Lung microvascular endothelial cell (primary cell): ENCODE measurements around the gene ABCA3. TPM values are rescaled to one million over a fixed set of nuclear protein-coding genes. Genes with fewer than 3 reads are reported as not detected.
A peak's percentile ranks its signal among the peaks of the same experiment; 100 is the strongest.
"Not testable (repeated sequence)": the region's sequence is repeated elsewhere in the genome, so short reads cannot be mapped to it uniquely, and the experiment has no call there.

ENCODE experiments used
- DNase-seq, 2 donors: peaks; one replicate each; pipeline versions ENCODE4 v3.0.0 to v3.0.0-alpha.2; 2010; ENCODE audit warnings: low read depth in 2 of 2
- total RNA-seq: library from RNA; depleted of rRNA; stranded (reverse); fragments of >200 nt; gene quantifications from 2 replicates; pipeline ENCODE4 v1.2.1, GENCODE V29; 2014

Gene ABCA3
- total RNA-seq, 1 donor from 2014 or later: 30.2 TPM

- no peak for DNase-seq
These were observed 82.8 kb downstream of the ABCA3 start for GRCh38 chr16:2257726-2258125.

DNA sequence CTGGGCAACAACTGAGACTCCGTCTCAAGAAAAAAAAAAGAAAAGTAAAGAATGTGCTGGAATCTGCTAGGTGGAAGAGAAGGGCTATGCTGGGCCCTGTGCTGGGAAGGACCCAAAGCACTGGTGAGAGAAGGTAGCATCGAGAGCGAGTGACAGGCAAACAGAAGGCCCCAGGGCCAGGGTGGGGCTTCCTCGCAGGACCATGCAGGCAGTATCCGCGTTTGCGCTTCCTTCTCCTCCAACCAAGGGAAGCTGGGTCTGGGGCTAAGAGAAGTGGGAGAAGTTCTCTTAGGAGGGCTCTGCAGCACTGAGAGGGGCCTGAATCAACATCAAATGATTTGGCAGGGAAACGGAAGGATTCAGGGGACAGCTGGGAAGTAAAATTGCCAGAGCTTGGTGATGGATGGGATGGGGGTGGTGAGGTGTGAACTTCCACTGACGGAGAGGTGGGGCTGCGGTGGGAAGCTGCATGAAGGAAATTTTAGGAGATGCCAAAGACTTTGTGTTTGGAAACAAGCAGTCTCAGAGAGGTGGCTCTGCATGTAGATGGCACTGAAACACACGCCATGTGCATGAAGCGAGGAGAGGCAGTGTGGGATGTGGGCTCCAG, 83.9 kb downstream of the ABCA3 start:
- DNase-seq: no peak

DNA sequence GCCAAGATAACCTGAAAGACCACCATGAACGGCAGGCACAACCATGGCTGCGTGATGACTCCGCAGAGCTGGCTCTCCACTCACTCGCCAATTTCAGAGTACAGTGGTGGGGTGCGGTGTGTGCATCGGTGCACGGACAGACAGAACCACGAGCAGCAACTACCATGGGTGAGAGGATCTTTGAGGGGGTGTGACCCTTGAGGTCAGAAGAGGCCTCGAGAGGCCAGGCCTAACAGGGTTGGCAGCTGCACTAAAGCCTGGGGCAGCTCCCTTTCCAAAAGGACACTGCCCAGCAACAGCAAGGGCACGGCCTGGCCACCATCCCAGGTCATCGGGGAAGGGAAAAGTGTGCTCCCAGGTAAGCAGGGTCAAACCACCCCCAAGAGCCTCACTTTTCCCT, 87.2 kb downstream of the ABCA3 start:
- DNase-seq: no peak

- DNase-seq: no peak
These were observed 87.8 kb downstream of the ABCA3 start for GRCh38 chr16:2252806-2253148.

- DNase-seq: peak; percentile 90 to 94
These were observed 89.0 kb downstream of the ABCA3 start, which contains the start of gene ECI1 for GRCh38 chr16:2251296-2252111. Gene ECI1 (minus strand): TSS chr16:2251587. CDS start chr16:2251566, 21 bp downstream.

GRCh38 chr16:2250652-2251295, 89.8 kb downstream of the ABCA3 start:
- DNase-seq: peak; percentile 28 to 48

GRCh38 chr16:2246301-2246885, 94.1 kb downstream of the ABCA3 start:
- no peak for DNase-seq

DNA sequence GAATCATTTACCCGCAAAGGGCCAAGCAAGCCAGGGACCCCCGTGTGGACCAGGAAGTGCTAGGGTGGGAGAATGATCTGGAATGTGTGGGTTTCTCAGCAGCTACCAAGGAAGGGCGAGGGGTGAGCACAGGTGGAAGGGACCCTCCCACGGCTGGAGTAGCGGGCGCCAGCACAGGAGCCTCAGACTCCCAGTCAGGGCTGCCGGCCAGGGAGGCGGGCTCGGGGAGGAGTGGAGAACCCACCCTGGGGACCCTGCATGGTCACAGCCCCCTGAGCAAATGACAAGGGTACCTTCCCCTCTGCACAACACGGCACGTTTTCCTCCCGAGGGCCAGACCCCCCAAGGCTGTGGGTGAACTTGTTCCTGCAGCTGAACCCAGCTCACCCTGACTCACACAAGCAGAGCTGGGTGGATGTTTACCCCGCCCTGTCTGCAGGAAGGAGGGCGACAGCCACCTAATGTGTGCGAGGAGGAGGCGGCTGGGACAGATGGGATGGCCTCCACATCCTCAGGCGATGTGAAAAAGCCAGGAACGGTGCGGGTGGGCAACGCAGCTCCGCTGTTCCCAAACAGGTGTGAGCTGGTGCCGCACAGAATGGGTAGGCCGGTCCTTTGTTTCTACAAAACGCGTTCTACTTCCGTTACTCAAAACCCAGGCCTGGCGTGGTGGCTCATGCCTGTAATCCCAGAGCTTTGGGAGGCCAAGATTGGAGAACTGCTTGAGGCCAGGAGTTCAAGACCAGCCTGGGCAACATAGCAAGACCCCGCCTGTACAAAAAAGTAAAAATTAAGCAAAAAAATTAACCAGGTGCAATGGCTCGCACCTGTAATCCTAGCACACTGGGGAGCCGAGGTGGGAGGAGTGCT, 95.4 kb downstream of the ABCA3 start:
- DNase-seq: no peak

- no peak for DNase-seq
These were observed 96.2 kb downstream of the ABCA3 start for GRCh38 chr16:2244301-2244700.

GRCh38 chr16:2243781-2244180, 96.7 kb downstream of the ABCA3 start:
- no peak for DNase-seq

DNA sequence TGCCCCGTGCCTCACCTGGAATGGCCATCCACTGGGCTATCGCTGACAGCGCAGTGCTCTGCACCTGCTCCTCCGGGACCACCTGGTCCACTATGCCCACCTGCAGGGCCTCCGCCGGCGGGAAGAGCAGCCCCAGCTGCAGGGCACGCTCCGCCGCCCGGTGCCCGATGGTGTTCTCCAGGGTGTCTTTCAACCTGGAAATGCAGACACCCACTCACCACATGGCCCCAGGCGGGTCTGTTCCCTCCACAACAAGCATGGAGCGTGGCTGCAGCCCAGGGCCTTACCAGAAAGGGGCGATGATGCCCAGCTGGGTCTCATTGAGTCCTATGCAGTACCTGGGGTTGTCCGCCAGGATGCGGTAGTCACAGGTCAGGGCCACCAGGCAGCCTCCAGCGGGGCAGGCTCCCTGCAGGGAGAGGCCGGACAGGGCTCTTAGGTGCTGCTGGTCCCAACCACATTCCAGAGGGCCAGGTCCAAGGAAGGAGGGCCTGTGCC, 97.4 kb downstream of the ABCA3 start:
- DNase-seq: no peak

DNA sequence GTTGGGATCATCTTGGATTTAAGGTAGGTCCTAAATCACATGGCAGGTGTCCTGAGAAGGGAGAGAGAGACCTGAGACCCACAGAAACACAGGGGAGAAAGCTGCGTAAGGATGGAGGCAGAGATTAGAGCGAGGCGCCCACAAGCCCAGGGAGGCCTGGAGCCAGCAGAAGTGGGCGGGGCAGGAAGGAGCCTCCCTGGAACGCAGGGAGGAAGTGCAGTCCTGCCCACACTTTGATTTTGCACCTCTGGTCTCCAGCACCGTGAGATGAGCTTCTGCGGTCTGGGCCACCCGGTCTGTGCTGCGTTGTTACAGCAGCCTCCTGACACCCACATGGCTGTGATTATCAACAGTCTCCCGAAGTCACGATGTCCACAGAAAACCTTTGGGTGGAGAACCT, 97.9 kb downstream of the ABCA3 start:
- DNase-seq: no peak

DNA sequence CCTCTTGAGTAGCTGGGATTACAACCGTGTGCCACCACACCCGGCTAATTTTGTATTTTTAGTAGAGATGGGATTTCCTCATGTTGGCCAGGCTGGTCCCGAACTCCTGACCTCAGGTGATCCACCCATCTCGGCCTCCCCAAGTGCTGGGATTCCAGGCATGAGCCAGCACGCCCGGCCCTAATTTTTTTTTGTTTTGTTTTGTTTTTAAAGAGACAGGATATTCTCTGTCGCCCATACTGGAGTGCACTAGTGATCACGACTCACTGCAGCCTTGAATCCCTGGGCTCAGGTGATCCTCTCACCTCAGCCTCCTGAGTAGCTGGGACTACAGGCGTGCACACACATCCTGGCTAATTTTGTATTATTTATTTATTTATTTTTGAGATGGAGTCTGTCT, 100.2 kb downstream of the ABCA3 start:
- not testable (repeated sequence) for DNase-seq

DNA sequence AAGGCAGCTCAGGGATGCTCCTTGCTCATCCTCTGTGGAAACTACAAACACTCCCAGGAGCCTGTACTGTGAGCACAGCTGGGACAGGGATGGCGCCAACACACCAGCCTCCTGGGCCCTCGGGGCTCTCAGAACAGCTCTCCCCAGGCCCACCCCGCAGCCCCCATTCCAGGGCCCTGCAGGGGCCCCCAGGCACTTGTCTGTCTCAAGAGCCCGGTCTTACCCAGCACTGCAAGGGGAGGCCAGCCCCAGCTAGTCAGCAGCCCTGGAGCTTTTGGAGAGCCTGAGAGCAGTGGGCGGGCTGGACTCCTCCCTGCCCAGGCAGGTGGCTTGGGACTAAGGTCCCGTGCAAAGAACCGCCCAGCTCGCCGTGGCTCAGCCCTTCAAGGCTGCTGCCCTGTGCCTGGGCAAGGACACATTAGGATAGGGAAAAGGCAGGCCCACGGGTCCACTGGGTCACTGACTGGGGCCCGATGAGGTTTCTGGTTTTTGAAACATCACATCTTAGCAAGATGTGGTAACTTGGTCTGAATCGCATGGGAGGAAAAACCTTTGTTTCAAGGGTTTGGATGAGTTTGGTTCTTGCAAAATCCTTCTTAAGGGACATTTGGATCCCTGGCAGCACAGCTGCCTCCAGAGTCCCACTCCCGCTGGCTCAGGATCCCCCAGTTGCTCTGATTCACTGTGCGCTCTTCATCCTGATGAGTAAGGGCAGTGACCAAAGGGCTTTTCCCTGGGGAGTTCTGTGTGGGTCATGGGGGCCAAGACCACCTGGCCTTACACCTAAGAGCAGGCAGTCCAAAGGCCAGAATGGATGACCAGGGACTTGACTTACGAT, 101.5 kb downstream of the ABCA3 start:
- no peak for DNase-seq

- no peak for DNase-seq
These were observed 102.2 kb downstream of the ABCA3 start for GRCh38 chr16:2238150-2238837.

GRCh38 chr16:2237493-2238149, 102.9 kb downstream of the ABCA3 start:
- no peak for DNase-seq

DNA sequence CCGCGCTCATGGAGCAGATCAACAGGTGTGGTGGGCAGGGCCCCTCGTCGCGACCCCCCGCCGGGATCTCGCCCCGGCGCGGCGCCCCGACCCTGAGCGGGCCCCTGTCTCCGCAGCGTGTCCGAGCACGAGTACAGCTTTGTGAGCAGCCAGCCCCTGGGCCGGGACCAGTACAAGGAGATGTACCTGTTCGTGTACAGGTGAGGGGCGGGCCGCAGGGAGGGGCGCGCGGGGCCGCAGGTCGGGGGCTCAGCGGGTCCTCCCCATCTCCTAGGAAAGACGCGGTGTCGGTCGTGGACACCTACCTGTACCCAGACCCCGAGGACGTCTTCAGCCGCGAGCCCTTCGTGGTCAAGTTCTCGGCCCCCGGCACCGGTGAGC, 103.4 kb downstream of the ABCA3 start:
- no peak for DNase-seq

DNA sequence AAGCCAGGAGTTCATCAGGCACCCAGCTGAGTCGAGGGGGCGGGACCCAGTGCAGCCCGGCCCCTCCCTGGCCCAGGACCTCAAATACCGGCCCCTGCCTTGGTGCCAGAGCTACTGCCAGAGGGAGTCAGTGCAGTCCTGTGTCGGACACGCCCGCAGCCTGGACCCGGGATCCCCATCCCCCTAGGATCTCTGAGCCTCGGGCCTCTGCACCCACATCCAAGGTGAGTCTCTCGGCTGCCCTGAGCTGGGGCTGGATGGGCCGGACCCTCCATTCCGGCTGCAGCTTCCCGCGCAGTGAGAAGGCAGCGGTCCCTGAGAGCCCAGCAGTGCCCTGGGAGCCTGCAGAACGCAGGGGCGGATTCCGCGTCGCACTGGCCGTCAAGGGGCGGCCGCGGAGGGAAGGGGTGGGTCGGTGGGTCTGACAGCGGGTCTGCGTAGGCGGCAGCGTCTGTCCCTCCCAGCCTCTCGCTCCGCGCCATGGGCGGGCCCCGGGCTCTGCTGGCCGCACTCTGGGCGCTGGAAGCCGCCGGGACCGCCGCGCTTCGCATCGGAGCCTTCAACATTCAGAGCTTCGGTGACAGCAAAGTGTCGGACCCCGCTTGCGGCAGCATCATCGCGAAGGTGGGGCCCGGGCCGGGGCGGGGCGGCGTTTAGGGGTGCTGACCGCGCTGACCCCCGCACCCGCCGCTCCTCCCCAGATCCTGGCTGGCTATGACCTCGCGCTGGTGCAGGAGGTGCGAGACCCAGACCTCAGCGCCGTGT, 104.0 kb downstream of the ABCA3 start, which contains the start of gene DNASE1L2:
TSS of gene DNASE1L2 (plus strand) at position 108 of the 765 bp plus-strand sequence. CDS start at position 481, 373 bp downstream.
- DNase-seq: peak in 1 of 2 donors; percentile 51
